HL-60 (cell line): ENCODE results near the gene SDS.

Experiments
- DNase-seq, 2 experiments: peaks; one replicate each; pipeline ENCODE4 v3.0.0-alpha.2; 2010 to 2020; ENCODE audit warnings: low read depth in 1 of 2, low spot score in 1 of 2
- H3K27ac ChIP-seq: fragments of 250-450 bp; sonication (Bioruptor Pico); replicated peaks from 2 replicates; pipeline ENCODE4 v1.5.1; 2020; ENCODE audit warnings: mild to moderate bottlenecking, moderate library complexity
- H3K27me3 ChIP-seq: fragments of 250-450 bp; sonication (Bioruptor Pico); 2 replicates; pipeline ENCODE4 v1.5.1; 2021; ENCODE audit warnings: mild to moderate bottlenecking, moderate library complexity; ENCODE audit not compliant: insufficient read depth, poor library complexity, severe bottlenecking
- H3K4me3 ChIP-seq: replicated peaks from 2 replicates; pipeline ENCODE4 v1.5.1; 2011; ENCODE audit warnings: mild to moderate bottlenecking, control low read depth, low read length; ENCODE audit not compliant: insufficient read depth
- GABPA ChIP-seq: IDR thresholded peaks from 2 replicates; pipeline ENCODE4 v1.6.1; 2012; ENCODE audit warnings: low read depth
- POLR2AphosphoS5 ChIP-seq: IDR thresholded peaks from 2 replicates; pipeline ENCODE4 v1.6.1; 2012; ENCODE audit warnings: low read depth
- SPI1 ChIP-seq: IDR thresholded peaks from 2 replicates; pipeline ENCODE4 v1.6.1; 2012; ENCODE audit warnings: low read depth, mild to moderate bottlenecking, borderline replicate concordance
- TF ChIP-seq, protein P1 (sequence below): IDR thresholded peaks from 2 replicates; pipeline ENCODE4 v1.6.1; 2012; ENCODE audit warnings: low read depth; ENCODE audit not compliant: insufficient replicate concordance
- TF ChIP-seq, protein P2 (sequence below): IDR thresholded peaks from one replicate; pipeline ENCODE4 v1.5.1; 2011; ENCODE audit warnings: low read length, control low read depth, inconsistent platforms; ENCODE audit not compliant: insufficient read depth

Gene SDS

GRCh38 chr12:113439606-113440030 lies 35.9 kb upstream of the SDS start:
- DNase-seq: no peak

DNA sequence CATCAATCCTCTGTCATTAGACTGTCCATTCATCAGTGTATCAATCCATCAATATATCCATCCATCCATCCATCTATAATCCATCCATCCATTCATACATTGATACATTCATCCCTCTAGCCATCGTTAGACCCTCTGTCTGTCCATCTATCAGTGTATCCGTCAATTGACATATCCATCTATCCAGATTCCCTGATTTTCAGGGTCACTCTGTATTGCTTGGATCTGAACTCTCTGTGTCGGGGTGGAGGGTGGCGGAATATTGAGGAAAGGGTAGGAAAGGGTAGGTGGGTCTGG lies 35.6 kb upstream of the SDS start:
- no peak for DNase-seq
- Histone ChIP-seq H3K27me3 (no peaks in the 10 kb centered on the region), H3K27ac (no peak overlapping the region), H3K4me3 (no peak overlapping the region)
- TF ChIP-seq POLR2AphosphoS5 (no peak), GABPA (no peak), SPI1 (no peak)
- TF ChIP-seq, protein P1, sequence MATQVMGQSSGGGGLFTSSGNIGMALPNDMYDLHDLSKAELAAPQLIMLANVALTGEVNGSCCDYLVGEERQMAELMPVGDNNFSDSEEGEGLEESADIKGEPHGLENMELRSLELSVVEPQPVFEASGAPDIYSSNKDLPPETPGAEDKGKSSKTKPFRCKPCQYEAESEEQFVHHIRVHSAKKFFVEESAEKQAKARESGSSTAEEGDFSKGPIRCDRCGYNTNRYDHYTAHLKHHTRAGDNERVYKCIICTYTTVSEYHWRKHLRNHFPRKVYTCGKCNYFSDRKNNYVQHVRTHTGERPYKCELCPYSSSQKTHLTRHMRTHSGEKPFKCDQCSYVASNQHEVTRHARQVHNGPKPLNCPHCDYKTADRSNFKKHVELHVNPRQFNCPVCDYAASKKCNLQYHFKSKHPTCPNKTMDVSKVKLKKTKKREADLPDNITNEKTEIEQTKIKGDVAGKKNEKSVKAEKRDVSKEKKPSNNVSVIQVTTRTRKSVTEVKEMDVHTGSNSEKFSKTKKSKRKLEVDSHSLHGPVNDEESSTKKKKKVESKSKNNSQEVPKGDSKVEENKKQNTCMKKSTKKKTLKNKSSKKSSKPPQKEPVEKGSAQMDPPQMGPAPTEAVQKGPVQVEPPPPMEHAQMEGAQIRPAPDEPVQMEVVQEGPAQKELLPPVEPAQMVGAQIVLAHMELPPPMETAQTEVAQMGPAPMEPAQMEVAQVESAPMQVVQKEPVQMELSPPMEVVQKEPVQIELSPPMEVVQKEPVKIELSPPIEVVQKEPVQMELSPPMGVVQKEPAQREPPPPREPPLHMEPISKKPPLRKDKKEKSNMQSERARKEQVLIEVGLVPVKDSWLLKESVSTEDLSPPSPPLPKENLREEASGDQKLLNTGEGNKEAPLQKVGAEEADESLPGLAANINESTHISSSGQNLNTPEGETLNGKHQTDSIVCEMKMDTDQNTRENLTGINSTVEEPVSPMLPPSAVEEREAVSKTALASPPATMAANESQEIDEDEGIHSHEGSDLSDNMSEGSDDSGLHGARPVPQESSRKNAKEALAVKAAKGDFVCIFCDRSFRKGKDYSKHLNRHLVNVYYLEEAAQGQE: no peak
- TF ChIP-seq, protein P2, sequence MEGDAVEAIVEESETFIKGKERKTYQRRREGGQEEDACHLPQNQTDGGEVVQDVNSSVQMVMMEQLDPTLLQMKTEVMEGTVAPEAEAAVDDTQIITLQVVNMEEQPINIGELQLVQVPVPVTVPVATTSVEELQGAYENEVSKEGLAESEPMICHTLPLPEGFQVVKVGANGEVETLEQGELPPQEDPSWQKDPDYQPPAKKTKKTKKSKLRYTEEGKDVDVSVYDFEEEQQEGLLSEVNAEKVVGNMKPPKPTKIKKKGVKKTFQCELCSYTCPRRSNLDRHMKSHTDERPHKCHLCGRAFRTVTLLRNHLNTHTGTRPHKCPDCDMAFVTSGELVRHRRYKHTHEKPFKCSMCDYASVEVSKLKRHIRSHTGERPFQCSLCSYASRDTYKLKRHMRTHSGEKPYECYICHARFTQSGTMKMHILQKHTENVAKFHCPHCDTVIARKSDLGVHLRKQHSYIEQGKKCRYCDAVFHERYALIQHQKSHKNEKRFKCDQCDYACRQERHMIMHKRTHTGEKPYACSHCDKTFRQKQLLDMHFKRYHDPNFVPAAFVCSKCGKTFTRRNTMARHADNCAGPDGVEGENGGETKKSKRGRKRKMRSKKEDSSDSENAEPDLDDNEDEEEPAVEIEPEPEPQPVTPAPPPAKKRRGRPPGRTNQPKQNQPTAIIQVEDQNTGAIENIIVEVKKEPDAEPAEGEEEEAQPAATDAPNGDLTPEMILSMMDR: no peak

More at GRCh38 chr12:113439606-113440030, 35.9 kb upstream of the SDS start:
- Histone ChIP-seq H3K27ac (no peak overlapping the region), H3K27me3 (no peaks in the 10 kb centered on the region), H3K4me3 (no peak overlapping the region)
- TF ChIP-seq POLR2AphosphoS5: no peak
- TF ChIP-seq SPI1: no peak
- TF ChIP-seq, protein P1: no peak
- TF ChIP-seq, protein P2: peak; percentile 35

DNA sequence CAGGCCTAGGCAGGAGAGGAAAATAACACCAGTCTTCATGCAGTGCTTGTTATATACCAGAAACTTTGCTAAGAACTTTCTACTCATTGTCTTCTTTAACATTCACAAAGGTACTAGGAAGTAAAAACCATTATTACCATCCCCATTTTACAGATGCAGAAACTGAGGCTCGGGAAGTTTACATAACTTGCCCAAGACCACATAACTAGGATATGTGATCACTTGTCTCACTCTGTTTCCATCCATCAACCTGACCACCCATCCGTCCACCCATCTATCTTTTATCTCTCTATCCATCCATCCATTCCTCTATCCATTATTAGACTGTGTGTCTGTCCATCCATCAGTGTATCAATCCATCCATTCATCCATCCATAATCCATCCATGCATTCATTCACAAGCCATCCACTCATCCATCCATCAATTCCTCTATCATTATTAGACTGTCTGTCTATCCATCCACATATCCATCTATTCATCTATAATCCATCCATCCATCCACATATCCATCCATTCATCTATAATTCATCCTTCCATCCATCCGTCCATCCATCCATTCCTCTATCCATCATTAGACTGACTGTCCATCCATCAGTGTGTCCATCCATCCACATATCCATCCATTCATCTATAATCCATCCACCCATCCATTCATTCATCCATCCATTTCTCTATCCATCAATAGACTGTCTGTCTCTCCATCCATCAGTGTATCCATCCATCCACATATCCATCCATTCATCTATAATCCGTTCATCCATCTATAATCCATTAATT lies 35.0 kb upstream of the SDS start:
- Histone ChIP-seq H3K4me3 (no peak overlapping the region), H3K27me3 (no peaks in the 10 kb centered on the region), H3K27ac (no peak overlapping the region)
- TF ChIP-seq, protein P1: no peak
- TF ChIP-seq, protein P2: no peak
- no peak for TF ChIP-seq GABPA
- no peak for TF ChIP-seq POLR2AphosphoS5
- no peak for TF ChIP-seq SPI1
- no peak for DNase-seq
